ENCODE data around the gene BPIFB3. TPM values are rescaled to one million over a fixed set of nuclear protein-coding genes. Genes with fewer than 3 reads are reported as not detected.

Gene BPIFB3
- total RNA-seq, 2 experiments from 2014 or later: not detected

DNA sequence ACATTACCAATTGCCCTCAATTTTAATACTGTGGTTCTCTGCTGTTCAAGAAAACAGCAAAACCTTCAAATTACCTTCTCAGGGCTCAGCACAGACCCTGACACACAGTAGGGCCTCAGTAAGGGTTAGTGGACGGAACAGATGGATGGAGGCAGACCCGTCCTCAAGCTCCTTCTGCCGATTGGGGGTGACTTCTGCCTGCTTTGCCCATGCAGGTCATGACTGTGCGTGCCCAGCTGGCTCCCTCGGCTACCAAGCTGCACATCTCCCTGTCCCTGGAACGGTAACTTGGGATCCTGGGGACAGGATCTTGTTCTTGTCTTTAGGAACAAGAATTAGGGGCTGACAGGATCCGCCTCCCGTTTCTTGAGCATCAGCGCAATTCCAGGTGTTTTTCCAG is 16.0 kb downstream of the BPIFB3 start:
- H3K27me3 Mint-ChIP-seq: no peaks in the 10 kb centered on the region
- intact Hi-C loops (cut with DNase I, micrococcal nuclease): no loop called here
- H3K4me3 ChIP-seq (ENCODE audit: low read length): no peak overlapping the region
- no peak overlapping the region for H3K27ac Mint-ChIP-seq
- H3K4me3 Mint-ChIP-seq: no peak overlapping the region
- DNase-seq (no peak), ATAC-seq (ENCODE audit: poor library complexity) (no peak)
- H3K4me1 ChIP-seq (ENCODE audit: insufficient read depth, low read length): peaks cover 9% of the 10 kb centered on the region
- no peaks in the 10 kb centered on the region for H3K9me3 ChIP-seq (ENCODE audit: control insufficient read depth in 1 of 2, insufficient read depth in 1 of 2, low read length in 2 of 2)
- ChIA-PET CTCF (no interaction called here), POLR2A (no interaction called here)
- TF ChIP-seq, protein P1, sequence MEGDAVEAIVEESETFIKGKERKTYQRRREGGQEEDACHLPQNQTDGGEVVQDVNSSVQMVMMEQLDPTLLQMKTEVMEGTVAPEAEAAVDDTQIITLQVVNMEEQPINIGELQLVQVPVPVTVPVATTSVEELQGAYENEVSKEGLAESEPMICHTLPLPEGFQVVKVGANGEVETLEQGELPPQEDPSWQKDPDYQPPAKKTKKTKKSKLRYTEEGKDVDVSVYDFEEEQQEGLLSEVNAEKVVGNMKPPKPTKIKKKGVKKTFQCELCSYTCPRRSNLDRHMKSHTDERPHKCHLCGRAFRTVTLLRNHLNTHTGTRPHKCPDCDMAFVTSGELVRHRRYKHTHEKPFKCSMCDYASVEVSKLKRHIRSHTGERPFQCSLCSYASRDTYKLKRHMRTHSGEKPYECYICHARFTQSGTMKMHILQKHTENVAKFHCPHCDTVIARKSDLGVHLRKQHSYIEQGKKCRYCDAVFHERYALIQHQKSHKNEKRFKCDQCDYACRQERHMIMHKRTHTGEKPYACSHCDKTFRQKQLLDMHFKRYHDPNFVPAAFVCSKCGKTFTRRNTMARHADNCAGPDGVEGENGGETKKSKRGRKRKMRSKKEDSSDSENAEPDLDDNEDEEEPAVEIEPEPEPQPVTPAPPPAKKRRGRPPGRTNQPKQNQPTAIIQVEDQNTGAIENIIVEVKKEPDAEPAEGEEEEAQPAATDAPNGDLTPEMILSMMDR (IDR thresholded peaks at IDR 0.05): no peak
- H3K9me3 Mint-ChIP-seq: no peaks in the 10 kb centered on the region
- H3K36me3 Mint-ChIP-seq (ENCODE audit: low read depth): no peaks in the 10 kb centered on the region
- H3K27me3 ChIP-seq (ENCODE audit: control insufficient read depth in 1 of 2, insufficient read depth in 2 of 2, low read length in 2 of 2): no peaks in the 10 kb centered on the region
- peaks cover 22% of the 10 kb centered on the region for H3K4me1 Mint-ChIP-seq (ENCODE audit: low read depth)
- H3K27ac ChIP-seq (ENCODE audit: low read depth in 1 of 2, low read length in 2 of 2): no peak overlapping the region
- no peaks in the 10 kb centered on the region for H3K36me3 ChIP-seq (ENCODE audit: insufficient read depth, low read length)

DNA sequence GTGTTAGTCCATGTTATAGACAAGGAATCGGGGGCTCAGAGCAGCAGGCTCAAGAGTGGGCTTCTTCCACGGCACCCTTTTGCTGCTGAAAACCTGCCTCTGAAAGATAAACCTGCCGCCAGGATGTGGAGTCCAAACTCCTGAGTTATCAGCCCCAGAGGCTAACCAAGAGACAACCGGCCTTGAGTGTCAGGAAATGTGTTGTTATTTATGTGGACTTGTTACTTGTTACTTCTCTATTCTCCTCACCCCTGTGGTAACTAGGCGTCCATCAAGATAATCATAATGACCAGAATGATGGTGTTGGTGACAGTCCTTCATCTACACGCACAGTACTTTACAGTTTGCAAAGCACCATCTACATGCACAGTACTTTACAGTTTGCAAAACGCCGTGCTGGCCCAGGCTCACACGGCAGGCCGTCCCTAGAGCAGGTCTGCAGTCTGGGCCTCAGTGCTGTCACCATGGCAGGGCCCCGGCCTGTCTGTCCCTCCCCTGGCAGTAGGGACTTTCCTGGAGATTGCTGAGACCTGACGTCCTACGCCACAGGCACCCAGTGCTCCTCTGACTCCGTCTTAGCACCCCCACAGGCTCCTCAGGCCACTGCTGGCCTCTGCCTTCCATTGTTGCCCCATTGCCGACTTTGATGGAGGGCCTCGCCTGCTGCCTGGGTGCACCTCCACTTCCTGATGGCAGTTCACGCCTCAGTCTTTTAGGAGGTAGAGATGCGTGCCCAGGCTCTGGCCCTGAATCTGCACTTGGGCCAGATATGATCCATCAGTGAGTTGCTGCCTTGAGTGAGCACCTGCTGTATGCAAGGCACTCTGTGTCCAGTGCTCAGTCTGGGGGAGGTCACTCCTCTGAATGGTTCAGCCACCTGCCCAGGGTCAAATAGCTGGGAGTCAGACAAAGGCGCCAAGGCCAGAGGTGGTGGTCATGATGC is 16.7 kb downstream of the BPIFB3 start:
- Histone ChIP-seq H3K27me3 (ENCODE audit: control insufficient read depth in 1 of 2, insufficient read depth in 2 of 2, low read length in 2 of 2) (no peaks in the 10 kb centered on the region), H3K27ac (ENCODE audit: low read depth in 1 of 2, low read length in 2 of 2) (no peak overlapping the region), H3K36me3 (ENCODE audit: insufficient read depth, low read length) (no peaks in the 10 kb centered on the region), H3K9me3 (ENCODE audit: control insufficient read depth in 1 of 2, insufficient read depth in 1 of 2, low read length in 2 of 2) (no peaks in the 10 kb centered on the region), H3K4me3 (ENCODE audit: low read length) (no peak overlapping the region), H3K4me1 (ENCODE audit: insufficient read depth, low read length) (peaks cover 9% of the 10 kb centered on the region)
- no peak for ATAC-seq (ENCODE audit: poor library complexity)
- Mint-ChIP-seq H3K9me3 (no peaks in the 10 kb centered on the region), H3K4me3 (no peak overlapping the region), H3K27me3 (no peaks in the 10 kb centered on the region), H3K36me3 (ENCODE audit: low read depth) (no peaks in the 10 kb centered on the region), H3K4me1 (ENCODE audit: low read depth) (peaks cover 22% of the 10 kb centered on the region), H3K27ac (no peak overlapping the region)
- no peak for DNase-seq
- ChIA-PET POLR2A (no interaction called here), CTCF (no interaction called here)
- TF ChIP-seq, protein P1 (IDR thresholded peaks at IDR 0.05): no peak
- intact Hi-C loops (cut with DNase I, micrococcal nuclease): no loop called here

DNA sequence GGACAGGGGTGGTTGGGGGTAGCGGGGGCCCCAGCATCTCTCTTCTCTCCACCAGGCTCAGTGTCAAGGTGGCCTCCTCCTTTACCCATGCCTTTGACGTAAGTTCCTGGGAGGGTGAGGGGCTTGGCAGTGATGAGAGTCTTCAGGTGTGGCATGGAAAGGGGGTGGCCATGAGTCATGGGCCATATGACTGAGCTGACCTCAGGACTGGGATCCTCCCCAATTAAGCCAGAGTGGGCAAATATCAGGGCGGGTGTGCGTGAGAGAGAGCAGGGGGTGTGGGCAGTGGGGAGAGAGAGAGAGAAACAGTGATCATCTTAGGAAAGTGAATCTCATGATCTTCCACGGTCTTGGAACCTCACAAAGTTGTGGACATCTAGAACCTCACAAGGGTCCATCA is 17.5 kb downstream of the BPIFB3 start:
- no peaks in the 10 kb centered on the region for H3K36me3 Mint-ChIP-seq (ENCODE audit: low read depth)
- ATAC-seq (ENCODE audit: poor library complexity) (no peak), DNase-seq (no peak)
- H3K4me1 Mint-ChIP-seq (ENCODE audit: low read depth): peaks cover 25% of the 10 kb centered on the region
- POLR2A ChIA-PET: no interaction called here
- TF ChIP-seq, protein P1 (IDR thresholded peaks at IDR 0.05): no peak
- no peak overlapping the region for H3K27ac Mint-ChIP-seq
- H3K27me3 Mint-ChIP-seq: no peaks in the 10 kb centered on the region
- peaks cover 11% of the 10 kb centered on the region for H3K4me1 ChIP-seq (ENCODE audit: insufficient read depth, low read length)
- no peaks in the 10 kb centered on the region for H3K36me3 ChIP-seq (ENCODE audit: insufficient read depth, low read length)
- H3K27ac ChIP-seq (ENCODE audit: low read depth in 1 of 2, low read length in 2 of 2): no peak overlapping the region
- H3K4me3 ChIP-seq (ENCODE audit: low read length): no peak overlapping the region
- H3K9me3 Mint-ChIP-seq: no peaks in the 10 kb centered on the region
- H3K9me3 ChIP-seq (ENCODE audit: control insufficient read depth in 1 of 2, insufficient read depth in 1 of 2, low read length in 2 of 2): no peaks in the 10 kb centered on the region
- intact Hi-C loops (cut with DNase I, micrococcal nuclease): no loop called here
- no peak overlapping the region for H3K4me3 Mint-ChIP-seq
- CTCF ChIA-PET: no interaction called here
- H3K27me3 ChIP-seq (ENCODE audit: control insufficient read depth in 1 of 2, insufficient read depth in 2 of 2, low read length in 2 of 2): no peaks in the 10 kb centered on the region

Data from CD4-positive, alpha-beta T cell (primary cell).